HG03575 (cell line): Measurements from ENCODE around the gene ARL3.
"Not testable (repeated sequence)": the region's sequence is repeated elsewhere in the genome, so short reads cannot be mapped to it uniquely, and the experiment has no call there.

Experiments used
- ATAC-seq: cut with Tn5 transposase; IDR thresholded peaks from one replicate; pipeline ENCODE4 v1.9.1; 2021; ENCODE audit not compliant: unreplicated experiment, insufficient number of reproducible peaks, low FRiP score; ENCODE audit errors: extremely low read depth

ARL3 gene

DNA sequence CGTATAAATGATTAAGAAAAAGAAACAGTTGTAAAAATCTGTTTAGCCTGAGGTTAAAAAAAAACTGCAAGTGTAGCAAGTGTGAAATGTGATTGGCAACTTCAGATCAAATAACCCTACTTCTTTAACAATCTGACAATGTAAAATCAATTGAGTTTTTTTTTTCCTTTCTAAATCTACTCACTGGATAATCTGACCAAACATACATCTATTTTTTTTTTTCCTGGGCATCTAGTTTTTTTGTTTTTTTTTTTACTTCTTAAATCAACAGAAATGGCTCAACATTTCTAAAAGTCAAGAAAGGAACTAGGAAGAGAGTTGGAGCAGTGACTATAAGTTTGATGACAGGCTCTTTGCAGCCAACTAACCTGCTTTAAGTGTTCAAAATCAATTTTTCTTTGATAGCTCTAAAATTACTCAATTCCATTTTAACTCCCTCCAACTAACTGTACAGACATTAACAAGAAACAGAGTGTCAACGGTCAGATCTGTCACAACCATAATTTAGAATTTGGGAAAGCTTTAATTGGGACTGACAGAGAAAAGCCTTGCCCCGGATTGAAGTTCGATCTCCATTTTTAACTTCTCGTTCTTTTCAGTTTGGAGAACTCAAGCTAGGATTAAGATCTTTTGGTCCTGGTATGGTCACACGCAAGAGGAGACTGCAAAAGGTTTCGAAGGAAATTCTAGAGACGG is 1.2 kb downstream of the ARL3 start:
- no peak for ATAC-seq

DNA sequence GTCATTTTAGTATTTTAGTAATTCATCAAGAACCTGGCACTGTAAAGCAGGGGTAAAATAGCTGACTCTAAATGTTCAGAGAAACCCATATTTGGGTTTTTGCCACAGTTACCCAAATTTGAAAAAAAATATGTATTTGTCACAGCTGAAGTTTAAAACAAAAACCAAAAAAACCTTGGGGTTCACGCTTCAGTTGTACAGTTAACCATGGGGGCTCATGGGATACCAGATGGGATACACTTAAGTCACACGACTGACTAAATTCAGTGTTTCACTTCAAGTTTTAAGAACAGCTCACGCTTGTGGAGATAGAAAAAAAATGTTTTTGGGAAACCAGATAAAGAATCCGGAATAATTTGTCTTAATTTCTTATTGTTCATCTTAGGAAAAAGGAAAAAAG is 2.1 kb downstream of the ARL3 start:
- no peak for ATAC-seq

DNA sequence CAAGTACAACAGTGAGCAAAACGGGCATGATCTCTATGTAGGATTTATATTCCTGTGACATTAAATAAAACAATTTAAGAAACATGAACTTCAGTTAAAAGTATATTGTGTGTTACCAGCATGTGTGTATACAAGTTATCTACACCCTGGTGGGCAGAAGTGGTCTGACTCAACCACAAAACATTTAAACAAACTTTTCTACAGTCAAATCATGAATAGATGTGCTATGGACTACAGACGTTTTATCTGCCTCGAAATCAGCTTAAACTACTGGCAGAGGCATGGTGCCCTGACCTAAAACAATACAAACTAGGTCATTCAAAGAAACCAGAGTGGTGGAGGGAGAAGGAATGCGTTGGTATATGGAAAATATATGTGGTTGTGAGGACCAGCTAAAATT is 3.6 kb downstream of the ARL3 start:
- ATAC-seq, result no peak

DNA sequence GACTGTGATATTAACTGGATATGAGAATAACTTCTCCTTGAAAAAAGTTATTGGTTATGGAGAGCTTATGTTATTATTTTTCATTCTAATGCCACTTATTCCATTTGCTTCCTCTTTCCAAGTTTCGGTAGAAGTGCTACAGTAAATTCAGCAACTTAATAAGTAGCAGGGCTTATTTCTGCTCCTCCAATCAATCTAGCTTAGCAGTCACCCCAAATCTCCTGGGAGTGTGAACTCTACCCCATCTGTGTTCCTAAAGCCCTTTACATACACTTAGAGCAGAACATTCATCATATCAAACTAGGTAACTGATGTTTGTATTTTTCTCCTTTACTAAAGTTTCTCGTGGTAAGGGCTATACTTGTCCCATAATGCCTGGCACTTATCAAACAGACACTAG is 8.7 kb downstream of the ARL3 start:
- no peak for ATAC-seq

DNA sequence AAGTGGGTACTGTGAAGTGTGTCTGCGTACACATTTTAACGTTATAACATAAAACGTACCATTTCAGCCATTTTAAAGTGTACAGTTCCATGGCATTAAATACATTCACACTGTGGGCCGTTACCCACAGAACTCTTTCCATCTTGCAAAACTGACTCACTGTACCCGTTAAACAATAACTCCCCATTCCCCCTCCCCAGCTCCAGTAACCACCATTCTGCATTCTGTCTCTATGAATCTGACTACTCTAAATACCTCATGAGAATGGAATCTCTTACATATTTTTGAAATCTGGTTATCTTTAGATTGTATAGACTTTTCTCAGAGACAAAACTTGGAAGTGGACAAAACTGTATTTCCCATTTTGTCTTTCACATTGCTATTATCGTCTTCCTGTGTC is 9.3 kb downstream of the ARL3 start:
- no peak for ATAC-seq

- ATAC-seq, result no peak
Observed at GRCh38 chr10:102702742-102703141, 11.5 kb downstream of the ARL3 start.

GRCh38 chr10:102701796-102702195 is 12.4 kb downstream of the ARL3 start:
- no peak for ATAC-seq

GRCh38 chr10:102701272-102701671 is 12.9 kb downstream of the ARL3 start:
- ATAC-seq, result no peak

- ATAC-seq, result no peak
Observed at GRCh38 chr10:102698894-102699293, 15.3 kb downstream of the ARL3 start.

GRCh38 chr10:102696736-102697135 is 17.5 kb downstream of the ARL3 start:
- ATAC-seq, result no peak

DNA sequence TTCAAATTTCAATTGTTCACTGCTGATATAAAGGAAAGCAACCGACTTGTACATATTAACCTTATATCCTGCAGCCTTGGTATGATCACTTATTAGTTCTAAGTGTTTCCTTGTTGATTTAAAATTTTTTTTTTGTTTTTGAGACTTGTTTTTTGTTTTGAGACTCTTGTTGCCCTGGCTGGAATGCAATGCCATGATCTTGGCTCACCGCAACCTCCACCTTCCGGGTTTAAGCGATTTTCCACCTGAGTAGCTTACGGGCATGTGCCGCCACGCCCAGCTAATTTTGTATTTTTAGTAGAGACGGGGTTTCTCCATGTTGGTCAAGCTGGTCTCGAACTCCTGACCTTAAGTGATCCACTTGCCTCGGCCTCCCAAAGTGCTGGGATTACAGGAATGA is 18.8 kb downstream of the ARL3 start:
- ATAC-seq, result not testable (repeated sequence)

GRCh38 chr10:102691285-102692066 is 22.7 kb downstream of the ARL3 start:
- no peak for ATAC-seq

- no peak for ATAC-seq
Observed at GRCh38 chr10:102683736-102684135, 30.5 kb downstream of the ARL3 start.

GRCh38 chr10:102682981-102683380 is 31.2 kb downstream of the ARL3 start:
- ATAC-seq, result no peak

DNA sequence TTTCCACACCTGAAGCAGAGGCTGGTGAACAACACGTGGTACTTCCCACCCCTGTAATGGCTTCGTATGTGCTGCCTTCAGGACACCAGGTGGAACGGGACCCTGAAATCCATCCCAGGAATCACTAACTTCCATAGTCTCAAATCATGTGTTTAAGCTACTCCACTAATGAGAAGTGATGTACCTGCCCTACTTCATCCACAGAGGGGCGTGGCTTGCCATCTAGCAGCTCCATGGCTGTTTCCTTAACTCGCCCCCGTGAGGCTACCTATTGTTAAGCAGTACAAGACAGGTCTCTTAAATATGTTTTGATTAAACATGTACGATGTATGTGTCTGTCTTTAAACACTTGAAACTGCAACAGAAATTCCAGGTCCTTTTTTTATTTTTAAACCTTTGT is 31.8 kb downstream of the ARL3 start:
- no peak for ATAC-seq

GRCh38 chr10:102681696-102682095 is 32.5 kb downstream of the ARL3 start:
- no peak for ATAC-seq

DNA sequence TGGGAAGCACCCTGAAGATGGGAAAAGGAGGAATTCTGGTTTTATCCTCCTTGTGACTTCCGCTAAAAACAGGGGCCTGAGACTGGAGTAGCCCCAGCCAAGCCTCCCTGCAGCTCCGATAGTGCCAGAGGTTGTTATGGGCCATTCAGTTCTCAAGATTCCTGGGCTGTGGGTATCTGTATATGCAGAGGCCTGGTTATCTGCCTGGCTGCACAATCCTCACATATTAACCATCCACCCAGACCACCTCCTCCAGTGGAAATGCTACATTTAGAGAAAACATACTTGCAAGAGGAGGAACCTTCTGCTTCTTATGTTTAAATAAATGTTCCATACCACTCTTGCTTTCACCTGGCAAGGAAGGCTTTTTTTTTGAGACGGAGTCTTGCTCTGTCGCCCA is 34.6 kb downstream of the ARL3 start:
- no peak for ATAC-seq

DNA sequence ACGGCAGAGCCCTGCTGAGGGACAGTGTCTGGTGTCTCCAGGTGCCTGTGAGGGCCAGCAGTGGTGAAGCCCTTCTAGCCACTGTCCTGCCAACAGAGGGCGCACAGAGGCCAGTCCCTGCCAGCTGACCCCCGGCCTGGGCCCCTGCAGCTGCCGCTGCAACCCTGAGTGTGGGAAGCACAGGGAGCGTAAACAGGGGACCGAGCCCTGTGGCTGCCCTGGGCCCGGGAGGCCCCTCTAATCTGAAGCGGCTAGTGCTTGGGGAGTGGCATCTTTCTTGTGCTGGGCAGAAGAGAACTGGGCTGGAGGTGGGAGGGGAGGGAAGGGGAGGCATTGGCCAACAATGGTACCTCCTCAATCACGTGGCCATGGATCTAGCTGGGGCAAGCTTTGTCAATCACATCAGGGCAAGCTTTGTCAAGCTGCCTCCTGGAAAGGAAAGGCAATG is 35.3 kb downstream of the ARL3 start:
- ATAC-seq, result no peak

- no peak for ATAC-seq
Observed at GRCh38 chr10:102678068-102678400, 36.2 kb downstream of the ARL3 start.

GRCh38 chr10:102677331-102678067 is 36.7 kb downstream of the ARL3 start:
- no peak for ATAC-seq
